Measurements from ENCODE around the gene RMND1. TPM values are rescaled to one million over a fixed set of nuclear protein-coding genes. Genes with fewer than 3 reads are reported as not detected.
A peak's percentile ranks its signal among the peaks of the same experiment; 100 is the strongest.

The RMND1 gene
- total and polyA plus RNA-seq, 2 of the 13 experiments (the other 11 are each of a cell fraction or from before 2014, with no cell fraction given), result 34.0 to 72.5 TPM

DNA sequence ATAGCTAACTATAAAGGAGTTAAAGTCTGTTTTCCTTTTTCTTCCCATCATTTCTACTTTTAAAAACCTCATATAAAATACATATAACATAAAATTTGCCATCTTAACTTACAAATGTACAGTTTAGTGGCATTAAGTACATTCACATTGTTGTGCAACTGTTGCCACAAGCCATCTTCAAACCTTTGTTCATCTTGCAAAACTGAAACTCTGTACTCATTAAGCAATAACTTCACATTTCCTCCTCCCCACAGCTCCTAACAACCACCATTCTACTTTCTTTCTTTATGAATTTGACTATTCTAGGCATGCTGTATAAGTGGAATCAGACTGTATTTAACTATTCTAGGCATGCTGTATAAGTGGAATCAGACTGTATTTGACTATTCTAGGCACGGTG is 46.4 kb upstream of the RMND1 start (continued):
- TF ChIP-seq, protein P1, sequence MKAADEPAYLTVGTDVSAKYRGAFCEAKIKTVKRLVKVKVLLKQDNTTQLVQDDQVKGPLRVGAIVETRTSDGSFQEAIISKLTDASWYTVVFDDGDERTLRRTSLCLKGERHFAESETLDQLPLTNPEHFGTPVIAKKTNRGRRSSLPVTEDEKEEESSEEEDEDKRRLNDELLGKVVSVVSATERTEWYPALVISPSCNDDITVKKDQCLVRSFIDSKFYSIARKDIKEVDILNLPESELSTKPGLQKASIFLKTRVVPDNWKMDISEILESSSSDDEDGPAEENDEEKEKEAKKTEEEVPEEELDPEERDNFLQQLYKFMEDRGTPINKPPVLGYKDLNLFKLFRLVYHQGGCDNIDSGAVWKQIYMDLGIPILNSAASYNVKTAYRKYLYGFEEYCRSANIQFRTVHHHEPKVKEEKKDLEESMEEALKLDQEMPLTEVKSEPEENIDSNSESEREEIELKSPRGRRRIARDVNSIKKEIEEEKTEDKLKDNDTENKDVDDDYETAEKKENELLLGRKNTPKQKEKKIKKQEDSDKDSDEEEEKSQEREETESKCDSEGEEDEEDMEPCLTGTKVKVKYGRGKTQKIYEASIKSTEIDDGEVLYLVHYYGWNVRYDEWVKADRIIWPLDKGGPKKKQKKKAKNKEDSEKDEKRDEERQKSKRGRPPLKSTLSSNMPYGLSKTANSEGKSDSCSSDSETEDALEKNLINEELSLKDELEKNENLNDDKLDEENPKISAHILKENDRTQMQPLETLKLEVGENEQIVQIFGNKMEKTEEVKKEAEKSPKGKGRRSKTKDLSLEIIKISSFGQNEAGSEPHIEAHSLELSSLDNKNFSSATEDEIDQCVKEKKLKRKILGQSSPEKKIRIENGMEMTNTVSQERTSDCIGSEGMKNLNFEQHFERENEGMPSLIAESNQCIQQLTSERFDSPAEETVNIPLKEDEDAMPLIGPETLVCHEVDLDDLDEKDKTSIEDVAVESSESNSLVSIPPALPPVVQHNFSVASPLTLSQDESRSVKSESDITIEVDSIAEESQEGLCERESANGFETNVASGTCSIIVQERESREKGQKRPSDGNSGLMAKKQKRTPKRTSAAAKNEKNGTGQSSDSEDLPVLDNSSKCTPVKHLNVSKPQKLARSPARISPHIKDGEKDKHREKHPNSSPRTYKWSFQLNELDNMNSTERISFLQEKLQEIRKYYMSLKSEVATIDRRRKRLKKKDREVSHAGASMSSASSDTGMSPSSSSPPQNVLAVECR (CRISPR knock-in tag; IDR thresholded peaks at IDR 0.05; ENCODE audit: borderline replicate concordance), result no peak
- TF ChIP-seq DMAP1 (CRISPR knock-in tag; IDR thresholded peaks at IDR 0.05) (no peak), ZSCAN29 (CRISPR knock-in tag; conservative IDR thresholded peaks at IDR 0.05) (no peak), FOXJ3 (CRISPR knock-in tag; IDR thresholded peaks at IDR 0.05; ENCODE audit: borderline replicate concordance) (peak; percentile 75; the same call in 1 of the 2 replicates), ZNF879 (CRISPR knock-in tag; IDR thresholded peaks at IDR 0.05) (no peak), MYC (CRISPR knock-in tag; IDR thresholded peaks at IDR 0.05; ENCODE audit: borderline replicate concordance) (no peak), ZFY (CRISPR knock-in tag; IDR thresholded peaks at IDR 0.05) (no peak), ZNF10 (CRISPR knock-in tag; IDR thresholded peaks at IDR 0.05; ENCODE audit: borderline replicate concordance, low read depth) (no peak), ZNF670 (CRISPR knock-in tag; IDR thresholded peaks at IDR 0.05; ENCODE audit: borderline replicate concordance) (no peak), KLF16 (CRISPR knock-in tag; IDR thresholded peaks at IDR 0.05) (0 out of 4 replicates have a peak, but pooled peaks of 1 of the 2 experiments have one; percentile 47), NR1H2 (CRISPR knock-in tag; IDR thresholded peaks at IDR 0.05; ENCODE audit: borderline replicate concordance, low read depth) (no peak), GZF1 (CRISPR knock-in tag; IDR thresholded peaks at IDR 0.05) (no peak), ZNF816 (CRISPR knock-in tag; IDR thresholded peaks at IDR 0.05; ENCODE audit: borderline replicate concordance) (no peak), MEF2D (CRISPR knock-in tag; IDR thresholded peaks at IDR 0.05) (no peak), ZNF605 (CRISPR knock-in tag; IDR thresholded peaks at IDR 0.05) (no peak), SUZ12 (IDR thresholded peaks at IDR 0.05; ENCODE audit: low read depth, low read length) (no peak)
- TF ChIP-seq, protein P2, sequence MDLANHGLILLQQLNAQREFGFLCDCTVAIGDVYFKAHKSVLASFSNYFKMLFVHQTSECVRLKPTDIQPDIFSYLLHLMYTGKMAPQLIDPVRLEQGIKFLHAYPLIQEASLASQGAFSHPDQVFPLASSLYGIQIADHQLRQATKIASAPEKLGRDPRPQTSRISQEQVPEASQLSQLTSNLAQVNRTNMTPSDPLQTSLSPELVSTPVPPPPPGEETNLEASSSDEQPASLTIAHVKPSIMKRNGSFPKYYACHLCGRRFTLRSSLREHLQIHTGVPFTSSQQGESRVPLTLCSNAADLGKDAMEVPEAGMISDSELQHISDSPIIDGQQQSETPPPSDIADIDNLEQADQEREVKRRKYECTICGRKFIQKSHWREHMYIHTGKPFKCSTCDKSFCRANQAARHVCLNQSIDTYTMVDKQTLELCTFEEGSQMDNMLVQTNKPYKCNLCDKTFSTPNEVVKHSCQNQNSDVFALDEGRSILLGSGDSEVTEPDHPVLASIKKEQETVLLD (CRISPR knock-in tag; IDR thresholded peaks at IDR 0.05; ENCODE audit: low read depth), result no peak
- TF ChIP-seq, protein P3, sequence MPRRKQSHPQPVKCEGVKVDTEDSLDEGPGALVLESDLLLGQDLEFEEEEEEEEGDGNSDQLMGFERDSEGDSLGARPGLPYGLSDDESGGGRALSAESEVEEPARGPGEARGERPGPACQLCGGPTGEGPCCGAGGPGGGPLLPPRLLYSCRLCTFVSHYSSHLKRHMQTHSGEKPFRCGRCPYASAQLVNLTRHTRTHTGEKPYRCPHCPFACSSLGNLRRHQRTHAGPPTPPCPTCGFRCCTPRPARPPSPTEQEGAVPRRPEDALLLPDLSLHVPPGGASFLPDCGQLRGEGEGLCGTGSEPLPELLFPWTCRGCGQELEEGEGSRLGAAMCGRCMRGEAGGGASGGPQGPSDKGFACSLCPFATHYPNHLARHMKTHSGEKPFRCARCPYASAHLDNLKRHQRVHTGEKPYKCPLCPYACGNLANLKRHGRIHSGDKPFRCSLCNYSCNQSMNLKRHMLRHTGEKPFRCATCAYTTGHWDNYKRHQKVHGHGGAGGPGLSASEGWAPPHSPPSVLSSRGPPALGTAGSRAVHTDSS (CRISPR knock-in tag; conservative IDR thresholded peaks at IDR 0.05), result no peak
- TF ChIP-seq, protein P4, sequence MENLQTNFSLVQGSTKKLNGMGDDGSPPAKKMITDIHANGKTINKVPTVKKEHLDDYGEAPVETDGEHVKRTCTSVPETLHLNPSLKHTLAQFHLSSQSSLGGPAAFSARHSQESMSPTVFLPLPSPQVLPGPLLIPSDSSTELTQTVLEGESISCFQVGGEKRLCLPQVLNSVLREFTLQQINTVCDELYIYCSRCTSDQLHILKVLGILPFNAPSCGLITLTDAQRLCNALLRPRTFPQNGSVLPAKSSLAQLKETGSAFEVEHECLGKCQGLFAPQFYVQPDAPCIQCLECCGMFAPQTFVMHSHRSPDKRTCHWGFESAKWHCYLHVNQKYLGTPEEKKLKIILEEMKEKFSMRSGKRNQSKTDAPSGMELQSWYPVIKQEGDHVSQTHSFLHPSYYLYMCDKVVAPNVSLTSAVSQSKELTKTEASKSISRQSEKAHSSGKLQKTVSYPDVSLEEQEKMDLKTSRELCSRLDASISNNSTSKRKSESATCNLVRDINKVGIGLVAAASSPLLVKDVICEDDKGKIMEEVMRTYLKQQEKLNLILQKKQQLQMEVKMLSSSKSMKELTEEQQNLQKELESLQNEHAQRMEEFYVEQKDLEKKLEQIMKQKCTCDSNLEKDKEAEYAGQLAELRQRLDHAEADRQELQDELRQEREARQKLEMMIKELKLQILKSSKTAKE (CRISPR knock-in tag; IDR thresholded peaks at IDR 0.05; ENCODE audit: borderline replicate concordance), result no peak
- TF ChIP-seq, protein P5, sequence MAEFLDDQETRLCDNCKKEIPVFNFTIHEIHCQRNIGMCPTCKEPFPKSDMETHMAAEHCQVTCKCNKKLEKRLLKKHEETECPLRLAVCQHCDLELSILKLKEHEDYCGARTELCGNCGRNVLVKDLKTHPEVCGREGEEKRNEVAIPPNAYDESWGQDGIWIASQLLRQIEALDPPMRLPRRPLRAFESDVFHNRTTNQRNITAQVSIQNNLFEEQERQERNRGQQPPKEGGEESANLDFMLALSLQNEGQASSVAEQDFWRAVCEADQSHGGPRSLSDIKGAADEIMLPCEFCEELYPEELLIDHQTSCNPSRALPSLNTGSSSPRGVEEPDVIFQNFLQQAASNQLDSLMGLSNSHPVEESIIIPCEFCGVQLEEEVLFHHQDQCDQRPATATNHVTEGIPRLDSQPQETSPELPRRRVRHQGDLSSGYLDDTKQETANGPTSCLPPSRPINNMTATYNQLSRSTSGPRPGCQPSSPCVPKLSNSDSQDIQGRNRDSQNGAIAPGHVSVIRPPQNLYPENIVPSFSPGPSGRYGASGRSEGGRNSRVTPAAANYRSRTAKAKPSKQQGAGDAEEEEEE (CRISPR knock-in tag; IDR thresholded peaks at IDR 0.05; ENCODE audit: borderline replicate concordance), result no peak

Data from HepG2 (cell line).